OCI-LY3 (cell line): Measurements from ENCODE around the gene ZSWIM5.

Source experiments
- H2AFZ ChIP-seq: fragments of 200-600, 300-600 bp; shearing (Covaris generic); 2 replicates; pipeline ENCODE4 v1.6.0; 2014; ENCODE audit warnings: antibody characterized with exemption, low read depth, low read length
- H3K27ac ChIP-seq: fragments of 200-600, 300-600 bp; sonication (generic); 2 replicates; pipeline ENCODE4 v1.5.1; 2014; ENCODE audit warnings: mild to moderate bottlenecking, low read length, moderate library complexity, mixed read lengths
- H3K27me3 ChIP-seq: fragments of 200-600, 300-600 bp; sonication (generic); 2 replicates; pipeline ENCODE4 v1.6.1; 2014; ENCODE audit warnings: low read depth, low read length, mixed read lengths
- H3K36me3 ChIP-seq: fragments of 200-600, 300-600 bp; sonication (generic); replicated peaks from 2 replicates; pipeline ENCODE3; 2014; ENCODE audit warnings: low read depth, low read length, mixed read lengths
- H3K4me1 ChIP-seq: fragments of 300-600, 200-600 bp; sonication (generic); 2 replicates; pipeline ENCODE4 v1.6.1; 2014; ENCODE audit warnings: low read length, mixed read lengths
- H3K4me2 ChIP-seq: fragments of 200-600, 300-600 bp; sonication (generic); 2 replicates; pipeline ENCODE4 v1.6.1; 2014; ENCODE audit warnings: low read length, mixed read lengths
- H3K4me3 ChIP-seq: fragments of 300-600, 200-600 bp; sonication (generic); 2 replicates; pipeline ENCODE4 v1.5.1; 2014; ENCODE audit warnings: antibody characterized with exemption, mild to moderate bottlenecking, low read length, moderate library complexity
- H3K79me2 ChIP-seq: fragments of 300-600, 200-600 bp; shearing (Covaris generic); 2 replicates; pipeline ENCODE4 v1.6.1; 2014; ENCODE audit warnings: mild to moderate bottlenecking, low read length, mixed read lengths
- H3K9ac ChIP-seq: fragments of 300-600, 200-600 bp; shearing (Covaris generic); 2 replicates; pipeline ENCODE4 v1.6.0; 2014; ENCODE audit warnings: mild to moderate bottlenecking, low read length, moderate library complexity
- H3K9me3 ChIP-seq: fragments of 200-600, 300-600 bp; shearing (Covaris generic); 2 replicates; pipeline ENCODE4 v1.6.1; 2014; ENCODE audit warnings: low read length, mixed read lengths; ENCODE audit not compliant: insufficient read depth
- H4K20me1 ChIP-seq: fragments of 200-600, 300-600 bp; sonication (generic); 2 replicates; pipeline ENCODE4 v1.6.1; 2016; ENCODE audit warnings: low read length, mixed read lengths; ENCODE audit not compliant: insufficient read depth
- CTCF ChIP-seq: fragments of 200-600, 300-600 bp; sonication (generic); IDR thresholded peaks from 2 replicates; pipeline ENCODE4 v1.5.1; 2014; ENCODE audit warnings: antibody characterized with exemption, low read length, low read depth
- EZH2phosphoT487 ChIP-seq: fragments of 200-600 bp; shearing (Covaris generic); IDR thresholded peaks from 2 replicates; pipeline ENCODE4 v1.6.1; 2018; ENCODE audit warnings: antibody characterized with exemption, mixed run types, low read depth

The ZSWIM5 gene

GRCh38 chr1:45016767-45017166 lies 189.6 kb downstream of the ZSWIM5 start:
- Histone ChIP-seq H3K27me3 (no peaks in the 10 kb centered on the region), H3K36me3 (no peaks in the 10 kb centered on the region), H3K4me1 (peaks cover 6% of the 10 kb centered on the region), H3K79me2 (no peaks in the 10 kb centered on the region; the same call in 1 of the 2 replicates), H3K4me2 (no peak overlapping the region), H3K4me3 (no peak overlapping the region), H3K9me3 (no peaks in the 10 kb centered on the region), H3K27ac (no peak overlapping the region), H4K20me1 (no peaks in the 10 kb centered on the region), H3K9ac (no peak overlapping the region), H2AFZ (no peak overlapping the region)
- TF ChIP-seq CTCF = no peak
- no peak for TF ChIP-seq EZH2phosphoT487

GRCh38 chr1:45016090-45016697 lies 190.2 kb downstream of the ZSWIM5 start:
- Histone ChIP-seq H3K27ac (no peak overlapping the region), H3K27me3 (no peaks in the 10 kb centered on the region), H3K4me2 (no peak overlapping the region), H3K79me2 (no peaks in the 10 kb centered on the region; the same call in 1 of the 2 replicates), H3K4me3 (no peak overlapping the region), H3K4me1 (peaks cover 12% of the 10 kb centered on the region), H2AFZ (no peak overlapping the region), H3K36me3 (no peaks in the 10 kb centered on the region), H3K9me3 (no peaks in the 10 kb centered on the region), H3K9ac (no peak overlapping the region), H4K20me1 (no peaks in the 10 kb centered on the region)
- TF ChIP-seq CTCF (no peak), EZH2phosphoT487 (no peak)

GRCh38 chr1:45015683-45016082 lies 190.7 kb downstream of the ZSWIM5 start:
- Histone ChIP-seq H3K27ac (no peak overlapping the region), H3K27me3 (no peaks in the 10 kb centered on the region), H4K20me1 (no peaks in the 10 kb centered on the region), H3K4me1 (peaks cover 12% of the 10 kb centered on the region), H3K79me2 (no peaks in the 10 kb centered on the region; the same call in 1 of the 2 replicates), H3K4me2 (no peak overlapping the region), H3K36me3 (no peaks in the 10 kb centered on the region), H2AFZ (no peak overlapping the region), H3K9ac (no peak overlapping the region), H3K4me3 (no peak overlapping the region), H3K9me3 (no peaks in the 10 kb centered on the region)
- TF ChIP-seq EZH2phosphoT487 (no peak), CTCF (no peak)

GRCh38 chr1:45014321-45015028 lies 191.9 kb downstream of the ZSWIM5 start:
- Histone ChIP-seq H3K4me2 (no peak overlapping the region), H3K4me3 (no peak overlapping the region), H4K20me1 (no peaks in the 10 kb centered on the region), H3K36me3 (no peaks in the 10 kb centered on the region), H3K27me3 (no peaks in the 10 kb centered on the region), H3K9ac (no peak overlapping the region), H3K4me1 (peaks cover 16% of the 10 kb centered on the region), H3K79me2 (no peaks in the 10 kb centered on the region; the same call in 1 of the 2 replicates), H3K27ac (no peak overlapping the region), H3K9me3 (no peaks in the 10 kb centered on the region), H2AFZ (no peak overlapping the region)
- TF ChIP-seq EZH2phosphoT487 (no peak), CTCF (peak; percentile 84)
